ENCODE results near the gene PIP5KL1. TPM values are rescaled to one million over a fixed set of nuclear protein-coding genes. Genes with fewer than 3 reads are reported as not detected.

Gene PIP5KL1
- total and polyA plus RNA-seq, 2 donors (not counting 3 experiments of a cell fraction or from before 2014, with no cell fraction given), result 1.5 to 2.9 TPM

DNA sequence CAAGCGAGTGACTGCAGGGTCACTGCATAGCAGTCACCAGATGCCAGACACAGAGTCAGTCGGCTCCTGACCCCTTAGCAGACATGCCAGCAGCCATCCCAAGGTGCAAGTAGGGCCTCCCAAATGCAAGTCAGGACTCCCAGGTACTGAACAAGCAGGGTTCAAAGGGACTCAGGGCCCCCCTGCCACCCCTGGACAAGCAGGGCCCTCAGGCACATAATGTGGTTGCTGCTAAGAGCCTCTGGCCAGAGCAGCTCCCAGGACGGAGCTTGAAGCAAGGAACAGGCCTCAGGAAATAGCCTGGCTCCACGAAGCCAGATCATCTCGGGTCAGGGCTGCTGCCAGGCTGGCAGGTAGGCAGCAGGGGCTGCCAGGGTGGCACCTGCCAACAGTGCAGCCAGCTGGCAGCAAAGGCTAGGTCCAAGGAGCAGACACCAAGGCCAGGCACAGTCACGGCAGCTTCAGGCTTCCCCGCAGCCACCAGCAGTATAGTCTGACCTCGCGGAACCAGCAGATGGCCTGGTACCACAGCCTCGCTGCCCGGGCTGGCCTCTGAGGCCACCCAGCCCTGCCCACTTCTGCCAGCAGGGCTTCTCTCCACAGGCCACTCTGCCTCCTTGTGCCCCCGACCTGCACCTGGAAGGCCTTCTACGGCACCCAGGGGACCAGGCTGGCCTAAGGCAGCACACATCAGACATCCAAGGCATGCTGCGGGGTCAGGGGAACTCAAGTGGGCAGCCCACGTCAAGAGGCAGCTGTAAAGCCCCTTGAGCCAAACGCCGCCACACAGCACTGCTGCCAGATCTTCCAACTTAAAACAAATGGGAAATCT lies 42.8 kb upstream of the PIP5KL1 start:
- no TSS peak for BruUV-seq (replicated peaks)
- Histone ChIP-seq H3K27me3 (ENCODE audit: control insufficient read depth in 2 of 2, insufficient read depth in 2 of 2, low read length in 2 of 2) (no peaks in the 10 kb centered on the region), H3K4me1 (ENCODE audit: control insufficient read depth, extremely low read depth, insufficient read depth, low read length) (peaks cover 9% of the 10 kb centered on the region), H3K9me1 (replicated peaks; ENCODE audit: control insufficient read depth, extremely low read depth, insufficient read depth, low read length) (no peaks in the 10 kb centered on the region), H4K20me1 (replicated peaks; ENCODE audit: control insufficient read depth, extremely low read depth, insufficient read depth, low read length) (no peaks in the 10 kb centered on the region), H3K79me2 (ENCODE audit: control insufficient read depth, insufficient read depth, low read length) (peaks cover 13% of the 10 kb centered on the region), H3K9me3 (replicated peaks; ENCODE audit: control insufficient read depth, insufficient read depth, low read length) (no peaks in the 10 kb centered on the region), H3K36me3 (ENCODE audit: control insufficient read depth in 2 of 2, extremely low read depth in 1 of 2, insufficient read depth in 2 of 2, low read length in 2 of 2) (no peaks in the 10 kb centered on the region), H3K4me2 (ENCODE audit: insufficient read depth, low read length) (no peak overlapping the region), H3K9ac (replicated peaks; ENCODE audit: extremely low read depth, insufficient read depth, low read length) (no peak overlapping the region), H3K27ac (ENCODE audit: insufficient read depth, low read depth, low read length) (no peak overlapping the region), H2AFZ (ENCODE audit: low read depth, low read length) (no peak overlapping the region), H3K4me3 (replicated peaks in 1 of 3; ENCODE audit: insufficient read depth in 1 of 3, low read depth in 1 of 3, low read length in 3 of 3) (no peak overlapping the region)
- dilution Hi-C loops (cut with MboI; ENCODE audit: extremely low pct_ligation_motif_present, low sequenced_read_pairs) (no loop called here), intact Hi-C loops (cut with micrococcal nuclease) (no loop called here)
- FAIRE-seq (no peak), DNase-seq (ENCODE audit: low read depth, low spot score) (no peak)
- ChIA-PET CTCF (interaction anchor here (10.3 kb wide), 1 partner anchor 30 kb away, joined by 71 read pairs; no protein-coding TSS in a partner anchor), POLR2A (no interaction called here)
- TF ChIP-seq MYC (IDR thresholded peaks at IDR 0.05; ENCODE audit: low read depth, low read length) (no peak), GATA2 (IDR thresholded peaks at IDR 0.05; ENCODE audit: insufficient read depth, insufficient read length, low read depth, low read length) (no peak), POLR2AphosphoS5 (IDR thresholded peaks at IDR 0.05; ENCODE audit: insufficient read depth, low read depth, low read length) (no peak), EZH2 (IDR thresholded peaks at IDR 0.05; ENCODE audit: borderline replicate concordance, low read depth, low read length, severe bottlenecking) (no peak), FOS (IDR thresholded peaks at IDR 0.05; ENCODE audit: borderline replicate concordance, insufficient read depth, low read length) (no peak), JUN (IDR thresholded peaks at IDR 0.05; ENCODE audit: borderline replicate concordance, insufficient read depth, insufficient read length, low read depth) (no peak), POLR2A (IDR thresholded peaks at IDR 0.05; ENCODE audit: low read depth, low read length) (no peak)
- TF ChIP-seq, protein P1, sequence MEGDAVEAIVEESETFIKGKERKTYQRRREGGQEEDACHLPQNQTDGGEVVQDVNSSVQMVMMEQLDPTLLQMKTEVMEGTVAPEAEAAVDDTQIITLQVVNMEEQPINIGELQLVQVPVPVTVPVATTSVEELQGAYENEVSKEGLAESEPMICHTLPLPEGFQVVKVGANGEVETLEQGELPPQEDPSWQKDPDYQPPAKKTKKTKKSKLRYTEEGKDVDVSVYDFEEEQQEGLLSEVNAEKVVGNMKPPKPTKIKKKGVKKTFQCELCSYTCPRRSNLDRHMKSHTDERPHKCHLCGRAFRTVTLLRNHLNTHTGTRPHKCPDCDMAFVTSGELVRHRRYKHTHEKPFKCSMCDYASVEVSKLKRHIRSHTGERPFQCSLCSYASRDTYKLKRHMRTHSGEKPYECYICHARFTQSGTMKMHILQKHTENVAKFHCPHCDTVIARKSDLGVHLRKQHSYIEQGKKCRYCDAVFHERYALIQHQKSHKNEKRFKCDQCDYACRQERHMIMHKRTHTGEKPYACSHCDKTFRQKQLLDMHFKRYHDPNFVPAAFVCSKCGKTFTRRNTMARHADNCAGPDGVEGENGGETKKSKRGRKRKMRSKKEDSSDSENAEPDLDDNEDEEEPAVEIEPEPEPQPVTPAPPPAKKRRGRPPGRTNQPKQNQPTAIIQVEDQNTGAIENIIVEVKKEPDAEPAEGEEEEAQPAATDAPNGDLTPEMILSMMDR (IDR thresholded peaks at IDR 0.05; ENCODE audit: extremely low read depth in 1 of 2, insufficient read depth in 1 of 2, low read depth in 1 of 2, low read length in 2 of 2), result no peak
- TF ChIP-seq, protein P2, sequence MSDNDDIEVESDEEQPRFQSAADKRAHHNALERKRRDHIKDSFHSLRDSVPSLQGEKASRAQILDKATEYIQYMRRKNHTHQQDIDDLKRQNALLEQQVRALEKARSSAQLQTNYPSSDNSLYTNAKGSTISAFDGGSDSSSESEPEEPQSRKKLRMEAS (IDR thresholded peaks at IDR 0.05; ENCODE audit: insufficient read depth, insufficient read length), result no peak

Data from endothelial cell of umbilical vein (primary cell).